NCI-H526 (cell line): ENCODE data around the gene RNF112.
"Not testable (repeated sequence)": the region's sequence is repeated elsewhere in the genome, so short reads cannot be mapped to it uniquely, and the experiment has no call there.

ENCODE experiments used
- DNase-seq, 2 experiments: peaks; one replicate each; lab custom pipeline; 2025; lab: John Stamatoyannopoulos, UW

The RNF112 gene

GRCh38 chr17:19412984-19413383, 2.0 kb downstream of the RNF112 start:
- no peak for DNase-seq

GRCh38 chr17:19413761-19414160, 2.7 kb downstream of the RNF112 start:
- no peak for DNase-seq

GRCh38 chr17:19414396-19415280, 3.6 kb downstream of the RNF112 start:
- no peak for DNase-seq

GRCh38 chr17:19415311-19415710, 4.3 kb downstream of the RNF112 start:
- DNase-seq = no peak

GRCh38 chr17:19415806-19416775, 5.1 kb downstream of the RNF112 start:
- no peak for DNase-seq

GRCh38 chr17:19417611-19418010, 6.6 kb downstream of the RNF112 start:
- DNase-seq = no peak

GRCh38 chr17:19418251-19418992, 7.4 kb downstream of the RNF112 start:
- no peak for DNase-seq

GRCh38 chr17:19421219-19421618, 10.2 kb downstream of the RNF112 start:
- no peak for DNase-seq

- no peak for DNase-seq
These were observed 10.9 kb downstream of the RNF112 start for GRCh38 chr17:19421926-19422325.

GRCh38 chr17:19424934-19425868, 14.2 kb downstream of the RNF112 start:
- DNase-seq = no peak

- DNase-seq = no peak
These were observed 15.6 kb downstream of the RNF112 start for GRCh38 chr17:19426631-19427030.

GRCh38 chr17:19431691-19432090, 20.7 kb downstream of the RNF112 start:
- DNase-seq = no peak

- DNase-seq = no peak
These were observed 22.2 kb downstream of the RNF112 start for GRCh38 chr17:19433255-19433654.

GRCh38 chr17:19433727-19434340, 22.8 kb downstream of the RNF112 start:
- no peak for DNase-seq

- no peak for DNase-seq
These were observed 29.4 kb downstream of the RNF112 start for GRCh38 chr17:19440421-19440820.

- DNase-seq = not testable (repeated sequence)
These were observed 30.3 kb downstream of the RNF112 start for GRCh38 chr17:19441288-19441687.

GRCh38 chr17:19442731-19443130, 31.7 kb downstream of the RNF112 start:
- DNase-seq = no peak

- DNase-seq = no peak
These were observed 32.1 kb downstream of the RNF112 start for GRCh38 chr17:19443148-19443547.

- DNase-seq = no peak
These were observed 34.1 kb downstream of the RNF112 start for GRCh38 chr17:19445105-19445504.

GRCh38 chr17:19446577-19446976, 35.5 kb downstream of the RNF112 start:
- DNase-seq = not testable (repeated sequence)
